ENCODE data around the gene ITPK1. TPM values are rescaled to one million over a fixed set of nuclear protein-coding genes. Genes with fewer than 3 reads are reported as not detected.

Gene ITPK1
- total RNA-seq, 4 donors from 2014 or later = 37.5 to 47.5 (median 41.4) TPM

GRCh38 chr14:92932448-92933395 lies 183.0 kb downstream of the ITPK1 start:
- no peak for TF ChIP-seq CTCF (IDR thresholded peaks at IDR 0.05)
- no peak for TF ChIP-seq POLR2A (IDR thresholded peaks at IDR 0.05)
- no peak overlapping the region for H3K4me3 ChIP-seq (ENCODE audit: low read depth, poor library complexity, severe bottlenecking)
- DNase-seq (ENCODE audit: low spot score in 2 of 2) = no peak
- WGBS, 2 donors = 85 to 86% methylated on average over 29 to 35 of the region's 35 CpGs
- intact Hi-C loops (cut with DNase I; ENCODE audit: low total_unique reads) = no loop called here

- TF ChIP-seq CTCF (IDR thresholded peaks at IDR 0.05) (no peak), POLR2A (IDR thresholded peaks at IDR 0.05) (no peak)
- WGBS, 2 donors = 83 to 86% methylated on average over 18 of the region's 18 CpGs
- intact Hi-C loops (cut with DNase I; ENCODE audit: low total_unique reads) = no loop called here
- H3K4me3 ChIP-seq (ENCODE audit: low read depth, poor library complexity, severe bottlenecking) = no peak overlapping the region
- DNase-seq (ENCODE audit: low spot score in 2 of 2) = no peak
These were observed 183.9 kb downstream of the ITPK1 start for GRCh38 chr14:92931681-92932447.

GRCh38 chr14:92930737-92931602 lies 184.8 kb downstream of the ITPK1 start:
- no peak overlapping the region for H3K4me3 ChIP-seq (ENCODE audit: low read depth, poor library complexity, severe bottlenecking)
- intact Hi-C loops (cut with DNase I; ENCODE audit: low total_unique reads) = no loop called here
- no peak for DNase-seq (ENCODE audit: low spot score in 2 of 2)
- TF ChIP-seq POLR2A (IDR thresholded peaks at IDR 0.05) (no peak), CTCF (IDR thresholded peaks at IDR 0.05) (no peak)
- WGBS, 2 donors = 43 to 51% methylated on average over 8 of the region's 8 CpGs

- intact Hi-C loops (cut with DNase I; ENCODE audit: low total_unique reads) = no loop called here
- no peak overlapping the region for H3K4me3 ChIP-seq (ENCODE audit: low read depth, poor library complexity, severe bottlenecking)
- DNase-seq (ENCODE audit: low spot score in 2 of 2) = no peak
- TF ChIP-seq CTCF (IDR thresholded peaks at IDR 0.05) (no peak), POLR2A (IDR thresholded peaks at IDR 0.05) (no peak)
- 83 to 89% methylated on average over 19 to 20 of the region's 20 CpGs for WGBS, 2 donors
These were observed 185.8 kb downstream of the ITPK1 start for GRCh38 chr14:92929689-92930608.
